ENCODE data around the gene TLE1. TPM values are rescaled to one million over a fixed set of nuclear protein-coding genes. Genes with fewer than 3 reads are reported as not detected.

Gene TLE1
- total RNA-seq, 1 experiment from 2014 or later = 49.0 TPM

DNA sequence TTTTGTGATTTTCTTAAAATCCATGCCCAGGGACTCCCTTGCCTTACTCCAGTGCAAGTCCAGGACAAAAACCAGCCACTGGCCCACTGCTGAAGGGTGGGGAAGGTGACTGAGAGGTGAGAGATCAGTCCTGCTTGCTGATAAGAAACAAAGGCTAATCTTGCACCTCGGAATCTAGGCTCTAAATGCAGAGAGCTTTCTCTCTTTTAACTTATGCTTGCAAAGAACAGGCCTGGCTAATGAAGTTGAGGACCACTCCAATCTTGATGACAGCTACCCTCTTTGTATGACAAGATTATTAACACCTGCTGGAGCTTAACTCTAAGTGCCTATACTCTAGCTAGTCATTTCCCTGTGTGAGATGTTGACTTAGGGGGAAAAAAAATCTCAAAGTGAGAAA is 8.8 kb downstream of the TLE1 start:
- H3K4me1 ChIP-seq (ENCODE audit: insufficient read depth, low read length) = peaks cover 31% of the 10 kb centered on the region
- POLR2A ChIA-PET (ENCODE audit: unreplicated experiment) = interaction anchor here (0.5 to 0.7 kb wide), 3 partner anchors 9 to 952 kb away, joined by 3 to 7 read pairs (median 4); partner anchors contain the start of gene TLE1
- H3K27me3 ChIP-seq (ENCODE audit: low read length) = no peaks in the 10 kb centered on the region
- H3K79me2 ChIP-seq (ENCODE audit: low read length) = peaks cover 98% of the 10 kb centered on the region
- TF ChIP-seq EZH2phosphoT487 (IDR thresholded peaks at IDR 0.05; ENCODE audit: borderline replicate concordance, low read length) (no peak), EZH2 (IDR thresholded peaks at IDR 0.05; ENCODE audit: low read length, unreplicated experiment) (no peak)
- TF ChIP-seq, protein P1, sequence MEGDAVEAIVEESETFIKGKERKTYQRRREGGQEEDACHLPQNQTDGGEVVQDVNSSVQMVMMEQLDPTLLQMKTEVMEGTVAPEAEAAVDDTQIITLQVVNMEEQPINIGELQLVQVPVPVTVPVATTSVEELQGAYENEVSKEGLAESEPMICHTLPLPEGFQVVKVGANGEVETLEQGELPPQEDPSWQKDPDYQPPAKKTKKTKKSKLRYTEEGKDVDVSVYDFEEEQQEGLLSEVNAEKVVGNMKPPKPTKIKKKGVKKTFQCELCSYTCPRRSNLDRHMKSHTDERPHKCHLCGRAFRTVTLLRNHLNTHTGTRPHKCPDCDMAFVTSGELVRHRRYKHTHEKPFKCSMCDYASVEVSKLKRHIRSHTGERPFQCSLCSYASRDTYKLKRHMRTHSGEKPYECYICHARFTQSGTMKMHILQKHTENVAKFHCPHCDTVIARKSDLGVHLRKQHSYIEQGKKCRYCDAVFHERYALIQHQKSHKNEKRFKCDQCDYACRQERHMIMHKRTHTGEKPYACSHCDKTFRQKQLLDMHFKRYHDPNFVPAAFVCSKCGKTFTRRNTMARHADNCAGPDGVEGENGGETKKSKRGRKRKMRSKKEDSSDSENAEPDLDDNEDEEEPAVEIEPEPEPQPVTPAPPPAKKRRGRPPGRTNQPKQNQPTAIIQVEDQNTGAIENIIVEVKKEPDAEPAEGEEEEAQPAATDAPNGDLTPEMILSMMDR (conservative IDR thresholded peaks at IDR 0.05; ENCODE audit: low read depth, low read length) = no peak
- ATAC-seq = no peak
- no peak overlapping the region for H2AFZ ChIP-seq (ENCODE audit: low read length)
- no TSS peak for BruUV-seq (replicated peaks)
- peaks cover 42% of the 10 kb centered on the region for H4K20me1 ChIP-seq (ENCODE audit: low read length)
- no peak overlapping the region for H3K4me2 ChIP-seq (ENCODE audit: low read length)
- no peaks in the 10 kb centered on the region for H3K9me2 ChIP-seq (replicated peaks; ENCODE audit: low read length)
- peaks cover 50% of the 10 kb centered on the region for H3K36me3 ChIP-seq (ENCODE audit: low read depth, low read length)
- no peaks in the 10 kb centered on the region for H3F3A ChIP-seq (ENCODE audit: low read length, unreplicated experiment)
- no peak overlapping the region for H3K9ac ChIP-seq (ENCODE audit: low read length)
- H3K4me3 ChIP-seq (ENCODE audit: low read length) = no peak overlapping the region
- no peaks in the 10 kb centered on the region for H3K9me3 ChIP-seq (ENCODE audit: low read length)
- no peak for DNase-seq
- intact Hi-C loops (cut with micrococcal nuclease) = loop anchor here (10.0 kb wide), 2 partner anchors 786 to 924 kb away; no protein-coding TSS in a partner anchor
- CTCF ChIA-PET = no interaction called here
- H3K27ac ChIP-seq (ENCODE audit: low read length) = no peak overlapping the region

DNA sequence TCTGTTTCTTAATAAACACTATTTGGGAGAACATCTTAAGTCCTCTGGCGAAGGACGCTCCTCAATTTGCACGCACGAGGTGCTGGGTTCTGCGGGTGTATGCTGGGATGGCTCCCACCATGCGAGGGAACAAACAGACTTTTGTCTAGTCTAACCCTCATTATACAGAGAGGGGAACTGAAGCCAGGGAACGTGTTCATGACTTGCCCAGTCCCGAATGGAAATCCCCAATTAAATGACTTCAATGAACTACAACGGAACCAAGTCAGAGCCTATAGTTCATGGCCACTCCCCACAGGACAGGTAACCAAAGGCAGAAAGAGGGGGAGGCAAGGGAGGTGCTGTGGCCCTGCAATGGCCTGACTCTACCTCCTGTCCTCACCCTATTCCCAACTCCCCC is 9.3 kb downstream of the TLE1 start:
- ChIA-PET CTCF (no interaction called here), POLR2A (ENCODE audit: unreplicated experiment) (interaction anchor here (0.5 kb wide), 2 partner anchors 14 to 15 kb away, joined by 4 to 6 read pairs; no protein-coding TSS in a partner anchor)
- H3K9me3 ChIP-seq (ENCODE audit: low read length) = no peaks in the 10 kb centered on the region
- peaks cover 26% of the 10 kb centered on the region for H3K4me1 ChIP-seq (ENCODE audit: insufficient read depth, low read length)
- H3K9me2 ChIP-seq (replicated peaks; ENCODE audit: low read length) = no peaks in the 10 kb centered on the region
- BruUV-seq (replicated peaks) = no TSS peak
- intact Hi-C loops (cut with micrococcal nuclease) = loop anchor here (10.0 kb wide), 2 partner anchors 785 to 925 kb away; no protein-coding TSS in a partner anchor
- H2AFZ ChIP-seq (ENCODE audit: low read length) = no peak overlapping the region
- no peak overlapping the region for H3K9ac ChIP-seq (ENCODE audit: low read length)
- no peaks in the 10 kb centered on the region for H3F3A ChIP-seq (ENCODE audit: low read length, unreplicated experiment)
- ATAC-seq = no peak
- no peak overlapping the region for H3K27ac ChIP-seq (ENCODE audit: low read length)
- no peak overlapping the region for H3K4me2 ChIP-seq (ENCODE audit: low read length)
- peaks cover 45% of the 10 kb centered on the region for H3K36me3 ChIP-seq (ENCODE audit: low read depth, low read length)
- H3K79me2 ChIP-seq (ENCODE audit: low read length) = peaks cover 98% of the 10 kb centered on the region
- no peak overlapping the region for H3K4me3 ChIP-seq (ENCODE audit: low read length)
- no peak for DNase-seq
- TF ChIP-seq, protein P1 (conservative IDR thresholded peaks at IDR 0.05; ENCODE audit: low read depth, low read length) = no peak
- TF ChIP-seq EZH2phosphoT487 (IDR thresholded peaks at IDR 0.05; ENCODE audit: borderline replicate concordance, low read length) (no peak), EZH2 (IDR thresholded peaks at IDR 0.05; ENCODE audit: low read length, unreplicated experiment) (no peak)
- no peaks in the 10 kb centered on the region for H3K27me3 ChIP-seq (ENCODE audit: low read length)
- peaks cover 37% of the 10 kb centered on the region for H4K20me1 ChIP-seq (ENCODE audit: low read length)

DNA sequence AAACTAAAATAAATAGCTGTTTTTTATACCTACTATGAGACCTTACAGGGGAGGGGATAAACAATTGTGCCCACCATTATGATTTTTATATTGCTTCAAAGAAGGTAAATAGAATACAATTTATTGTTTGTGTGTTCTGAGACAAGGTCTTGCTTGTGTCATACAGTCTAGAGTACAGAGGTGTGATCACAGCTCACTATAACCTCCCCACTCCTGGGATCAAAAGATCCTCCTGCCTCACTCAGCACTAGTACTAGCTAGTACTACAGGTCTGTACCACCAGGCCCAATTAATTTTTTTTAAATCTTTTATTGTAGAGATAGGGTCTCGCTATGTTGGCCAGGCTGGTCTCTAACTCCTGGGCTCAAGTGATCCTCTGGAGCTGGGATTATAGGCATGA is 11.3 kb downstream of the TLE1 start:
- Histone ChIP-seq H2AFZ (ENCODE audit: low read length) (no peak overlapping the region), H3K9me2 (replicated peaks; ENCODE audit: low read length) (no peaks in the 10 kb centered on the region), H3K27ac (ENCODE audit: low read length) (no peak overlapping the region), H3K9ac (ENCODE audit: low read length) (no peak overlapping the region), H3K4me2 (ENCODE audit: low read length) (no peak overlapping the region), H3K9me3 (ENCODE audit: low read length) (no peaks in the 10 kb centered on the region), H3K27me3 (ENCODE audit: low read length) (no peaks in the 10 kb centered on the region), H3K4me1 (ENCODE audit: insufficient read depth, low read length) (peaks cover 9% of the 10 kb centered on the region; the same call in 1 of the 2 replicates), H3K36me3 (ENCODE audit: low read depth, low read length) (peaks cover 39% of the 10 kb centered on the region), H3K79me2 (ENCODE audit: low read length) (peaks cover 98% of the 10 kb centered on the region), H4K20me1 (ENCODE audit: low read length) (peaks cover 17% of the 10 kb centered on the region), H3F3A (ENCODE audit: low read length, unreplicated experiment) (no peaks in the 10 kb centered on the region), H3K4me3 (ENCODE audit: low read length) (no peak overlapping the region)
- intact Hi-C loops (cut with micrococcal nuclease) = no loop called here
- TF ChIP-seq EZH2 (IDR thresholded peaks at IDR 0.05; ENCODE audit: low read length, unreplicated experiment) (no peak), EZH2phosphoT487 (IDR thresholded peaks at IDR 0.05; ENCODE audit: borderline replicate concordance, low read length) (no peak)
- TF ChIP-seq, protein P1 (conservative IDR thresholded peaks at IDR 0.05; ENCODE audit: low read depth, low read length) = no peak
- ChIA-PET POLR2A (ENCODE audit: unreplicated experiment) (no interaction called here), CTCF (no interaction called here)
- ATAC-seq (peak; percentile 50), DNase-seq (no peak)
- BruUV-seq (replicated peaks) = no TSS peak

All from PC-3 (cell line).